Endothelial cell of umbilical vein (primary cell): ENCODE results near the gene RSRC1. TPM values are rescaled to one million over a fixed set of nuclear protein-coding genes. Genes with fewer than 3 reads are reported as not detected.

Experiments
- BruUV-seq: library from RNA; stranded (reverse); fragments of 400-500 nt; replicated peaks from 2 replicates; lab custom pipeline; 2021; lab: Mats Ljungman, UMichigan
- CTCF ChIA-PET: fragments of 300-600, 350-600 bp; sonication (Branson Sonifier 250); formaldehyde crosslinking; loops from one replicate; lab custom pipeline; 2021; ENCODE audit warnings: antibody characterized with exemption, inconsistent platforms; lab: Charles Lee
- POLR2A ChIA-PET: fragments of 300-600, 350-600 bp; sonication (Branson Sonifier 250); formaldehyde crosslinking; loops from one replicate; lab custom pipeline; 2021; ENCODE audit warnings: antibody characterized with exemption, inconsistent platforms; lab: Charles Lee
- DNase-seq: peaks from one replicate; pipeline ENCODE4 v3.0.0-alpha.2; 2011; ENCODE audit warnings: low read depth, low spot score
- FAIRE-seq: peaks from 2 replicates; lab custom pipeline; 2011; peaks lifted over from hg19 to GRCh38; lab: Jason Lieb, UNC
- H2AFZ ChIP-seq: 2 replicates; pipeline ENCODE4 v1.6.0; 2012; ENCODE audit warnings: low read depth, low read length, control low read depth, inconsistent platforms
- H3K27ac ChIP-seq: 2 replicates; pipeline ENCODE4 v1.5.1; 2011; ENCODE audit warnings: low read depth, mild to moderate bottlenecking, control low read depth, low read length, moderate library complexity; ENCODE audit not compliant: insufficient read depth
- H3K27me3 ChIP-seq, 2 experiments: 2 replicates each; pipeline versions ENCODE4 v1.6.0 to v1.6.1; 2011; ENCODE audit warnings: low read length in 2 of 2, mixed read lengths in 1 of 2; ENCODE audit not compliant: control insufficient read depth in 2 of 2, insufficient read depth in 2 of 2
- H3K36me3 ChIP-seq, 2 experiments: 2 replicates in 1 of 2; 3 replicates in 1 of 2; pipeline ENCODE4 v1.5.1; 2011; ENCODE audit warnings: low read length in 2 of 2, mild to moderate bottlenecking in 1 of 2, moderate library complexity in 1 of 2; ENCODE audit not compliant: control insufficient read depth in 2 of 2, insufficient read depth in 2 of 2; ENCODE audit errors: extremely low read depth in 1 of 2
- H3K4me1 ChIP-seq: 3 replicates; pipeline ENCODE4 v1.5.1; 2011; ENCODE audit warnings: mild to moderate bottlenecking, low read length; ENCODE audit not compliant: control insufficient read depth, insufficient read depth; ENCODE audit errors: extremely low read depth
- H3K4me2 ChIP-seq: 2 replicates; pipeline ENCODE4 v1.6.1; 2011; ENCODE audit warnings: low read length, control low read depth, mixed read lengths; ENCODE audit not compliant: insufficient read depth
- H3K4me3 ChIP-seq, 3 experiments: fragments of 200-600 bp in 1 of 3; sonication (generic), shearing (Covaris generic) in 1 of 3; replicated peaks in 1 of 3; 2 replicates each; pipeline ENCODE4 v1.5.1; 2011 to 2016; ENCODE audit warnings: control low read depth in 3 of 3, low read length in 3 of 3, mild to moderate bottlenecking in 2 of 3, inconsistent platforms in 1 of 3, low read depth in 1 of 3, moderate library complexity in 1 of 3; ENCODE audit not compliant: insufficient read depth in 1 of 3
- H3K79me2 ChIP-seq: 2 replicates; pipeline ENCODE4 v1.6.0; 2012; ENCODE audit warnings: low read length, inconsistent platforms; ENCODE audit not compliant: control insufficient read depth, insufficient read depth
- H3K9ac ChIP-seq: replicated peaks from 2 replicates; pipeline ENCODE3; 2011; ENCODE audit warnings: low read length, control low read depth; ENCODE audit not compliant: insufficient read depth; ENCODE audit errors: extremely low read depth
- H3K9me1 ChIP-seq: replicated peaks from 3 replicates; pipeline ENCODE4 v1.6.0; 2011; ENCODE audit warnings: mild to moderate bottlenecking, low read length; ENCODE audit not compliant: control insufficient read depth, insufficient read depth; ENCODE audit errors: extremely low read depth
- H3K9me3 ChIP-seq: replicated peaks from 2 replicates; pipeline ENCODE4 v1.5.1; 2012; ENCODE audit warnings: low read length, inconsistent platforms; ENCODE audit not compliant: control insufficient read depth, insufficient read depth
- H4K20me1 ChIP-seq: replicated peaks from 2 replicates; pipeline ENCODE3; 2011; ENCODE audit warnings: mild to moderate bottlenecking, low read length; ENCODE audit not compliant: control insufficient read depth, insufficient read depth; ENCODE audit errors: extremely low read depth
- FOS ChIP-seq: IDR thresholded peaks from 2 replicates; pipeline ENCODE4 v1.6.1; 2011; ENCODE audit warnings: mild to moderate bottlenecking, low read length, moderate library complexity, borderline replicate concordance; ENCODE audit not compliant: insufficient read depth
- MYC ChIP-seq: IDR thresholded peaks from one replicate; pipeline ENCODE4 v1.6.1; 2011; ENCODE audit warnings: mild to moderate bottlenecking, low read depth, low read length
- POLR2A ChIP-seq: IDR thresholded peaks from 2 replicates; pipeline ENCODE4 v1.6.1; 2012; ENCODE audit warnings: low read depth, mild to moderate bottlenecking, control low read depth, low read length
- POLR2AphosphoS5 ChIP-seq: IDR thresholded peaks from 2 replicates; pipeline ENCODE4 v1.6.1; 2012; ENCODE audit warnings: low read depth, mild to moderate bottlenecking, control low read depth, low read length, moderate library complexity; ENCODE audit not compliant: insufficient read depth
- dilution Hi-C: fragments of 300-500 bp; cut with MboI; formaldehyde crosslinking; loops from one replicate; pipeline ENCODE4 v1.15.0; 2019; ENCODE audit warnings: low sequenced_read_pairs; ENCODE audit not compliant: extremely low pct_ligation_motif_present
- intact Hi-C: fragments of 100-400 bp; cut with micrococcal nuclease; formaldehyde crosslinking; loops from one replicate; pipeline ENCODE4 v1.10.0; 2022
- polyA plus RNA-seq, 4 experiments: library from polyadenylated mRNA; depleted of rRNA in 3 of 4; stranded (reverse) in 3 of 4; unstranded in 1 of 4; fragments of >200 nt; gene quantifications; 2 replicates each; pipeline versions ENCODE4 v1.2.1 to v1.2.3, GENCODE V29; 2011 to 2012; ENCODE audit warnings: missing spikeins in 1 of 4
- total RNA-seq: library from RNA; stranded (reverse); gene quantifications from 2 replicates; pipeline ENCODE4 v1.2.3, GENCODE V29; 2021
- TF ChIP-seq, protein P1 (sequence below), 2 donors: IDR thresholded peaks; 1 replicate in 1 of 2; 2 replicates in 1 of 2; pipeline ENCODE4 v1.5.1; 2011; ENCODE audit warnings: low read length in 2 of 2, mild to moderate bottlenecking in 2 of 2, moderate library complexity in 2 of 2, control low read depth in 1 of 2, inconsistent platforms in 1 of 2, low read depth in 1 of 2; ENCODE audit not compliant: insufficient read depth in 1 of 2; ENCODE audit errors: extremely low read depth in 1 of 2

The RSRC1 gene
- total and polyA plus RNA-seq, 2 donors (not counting 3 experiments of a cell fraction or from before 2014, with no cell fraction given), result 1.8 to 25.4 TPM

DNA sequence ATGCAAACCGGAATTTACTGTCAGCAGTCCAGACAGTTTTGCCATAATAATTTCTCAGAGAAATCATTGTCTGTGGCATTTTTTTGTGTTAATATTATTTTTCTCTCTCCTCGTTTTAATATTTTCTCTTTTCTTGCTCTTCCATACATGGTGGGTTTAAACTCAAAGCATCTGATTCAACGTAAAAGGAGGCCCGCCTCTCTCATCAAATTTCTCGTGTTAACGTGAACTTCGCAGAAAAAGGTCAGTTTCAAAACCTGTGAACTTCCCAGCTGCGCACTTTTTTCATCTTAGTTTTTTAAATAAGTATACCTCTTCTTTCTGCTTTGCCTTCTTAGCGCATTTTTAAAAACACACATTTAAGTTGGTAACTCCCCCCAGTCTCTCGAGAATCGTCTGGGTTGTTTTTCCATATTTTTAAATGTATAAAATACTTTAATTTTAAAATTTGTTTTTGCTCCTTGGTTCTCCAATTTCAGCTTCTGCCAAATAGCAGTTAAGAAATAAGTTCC is 12.8 kb upstream of the RSRC1 start:
- Histone ChIP-seq H3K4me2 (peak overlapping the region; percentile 49), H3K9me3 (no peaks in the 10 kb centered on the region), H3K9me1 (no peaks in the 10 kb centered on the region), H3K27ac (no peak overlapping the region), H2AFZ (no peak overlapping the region), H3K9ac (no peak overlapping the region), H3K27me3 (peaks cover 79 to 98% of the 10 kb centered on the region in 2 experiments), H4K20me1 (peaks cover 2% of the 10 kb centered on the region), H3K4me1 (peaks cover 6% of the 10 kb centered on the region), H3K79me2 (no peaks in the 10 kb centered on the region), H3K36me3 (no peaks in the 10 kb centered on the region), H3K4me3 (no peak overlapping the region)
- ChIA-PET CTCF (no interaction called here), POLR2A (interaction anchor here (1.2 kb wide), 1 partner anchor 13 kb away, joined by 3 read pairs; the partner anchor contains the start of gene RSRC1)
- no peak for TF ChIP-seq POLR2A
- no peak for TF ChIP-seq FOS
- TF ChIP-seq, protein P1, sequence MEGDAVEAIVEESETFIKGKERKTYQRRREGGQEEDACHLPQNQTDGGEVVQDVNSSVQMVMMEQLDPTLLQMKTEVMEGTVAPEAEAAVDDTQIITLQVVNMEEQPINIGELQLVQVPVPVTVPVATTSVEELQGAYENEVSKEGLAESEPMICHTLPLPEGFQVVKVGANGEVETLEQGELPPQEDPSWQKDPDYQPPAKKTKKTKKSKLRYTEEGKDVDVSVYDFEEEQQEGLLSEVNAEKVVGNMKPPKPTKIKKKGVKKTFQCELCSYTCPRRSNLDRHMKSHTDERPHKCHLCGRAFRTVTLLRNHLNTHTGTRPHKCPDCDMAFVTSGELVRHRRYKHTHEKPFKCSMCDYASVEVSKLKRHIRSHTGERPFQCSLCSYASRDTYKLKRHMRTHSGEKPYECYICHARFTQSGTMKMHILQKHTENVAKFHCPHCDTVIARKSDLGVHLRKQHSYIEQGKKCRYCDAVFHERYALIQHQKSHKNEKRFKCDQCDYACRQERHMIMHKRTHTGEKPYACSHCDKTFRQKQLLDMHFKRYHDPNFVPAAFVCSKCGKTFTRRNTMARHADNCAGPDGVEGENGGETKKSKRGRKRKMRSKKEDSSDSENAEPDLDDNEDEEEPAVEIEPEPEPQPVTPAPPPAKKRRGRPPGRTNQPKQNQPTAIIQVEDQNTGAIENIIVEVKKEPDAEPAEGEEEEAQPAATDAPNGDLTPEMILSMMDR (IDR thresholded peaks at IDR 0.05; ENCODE audit: extremely low read depth in 1 of 2, insufficient read depth in 1 of 2, low read depth in 1 of 2, low read length in 2 of 2), result no peak
- TF ChIP-seq POLR2AphosphoS5, result no peak
- TF ChIP-seq MYC, result no peak
- BruUV-seq, result no TSS peak
- no peak for FAIRE-seq
- intact Hi-C loops, result loop anchor here (1.0 to 5.0 kb wide), 2 partner anchors 10 to 440 kb away; no protein-coding TSS in a partner anchor
- dilution Hi-C loops, result no loop called here
- no peak for DNase-seq
